ENCODE results near the gene LECT2.

Gene LECT2

GRCh38 chr5:135934939-135935338, 19.8 kb downstream of the LECT2 start:
- DNase-seq (ENCODE audit: low read depth) = no peak

GRCh38 chr5:135930949-135931295, 23.9 kb downstream of the LECT2 start:
- no peak for DNase-seq (ENCODE audit: low read depth)

GRCh38 chr5:135930029-135930948, 24.5 kb downstream of the LECT2 start:
- no peak for DNase-seq (ENCODE audit: low read depth)

GRCh38 chr5:135921388-135921787, 33.4 kb downstream of the LECT2 start:
- no peak for DNase-seq (ENCODE audit: low read depth)

- no peak for DNase-seq (ENCODE audit: low read depth)
Measured at GRCh38 chr5:135920199-135920598, 34.6 kb downstream of the LECT2 start.

GRCh38 chr5:135916638-135917263, 38.0 kb downstream of the LECT2 start:
- DNase-seq (ENCODE audit: low read depth) = no peak

GRCh38 chr5:135915466-135916001, 39.2 kb downstream of the LECT2 start:
- DNase-seq (ENCODE audit: low read depth) = no peak

- no peak for DNase-seq (ENCODE audit: low read depth)
Measured at GRCh38 chr5:135913713-135914626, 40.8 kb downstream of the LECT2 start.

- DNase-seq (ENCODE audit: low read depth) = no peak
Measured at GRCh38 chr5:135905144-135905543, 49.6 kb downstream of the LECT2 start.

- no peak for DNase-seq (ENCODE audit: low read depth)
Measured at GRCh38 chr5:135901633-135902032, 53.1 kb downstream of the LECT2 start.

GRCh38 chr5:135900276-135900675, 54.5 kb downstream of the LECT2 start:
- DNase-seq (ENCODE audit: low read depth) = no peak

- DNase-seq (ENCODE audit: low read depth) = no peak
Measured at GRCh38 chr5:135898651-135899050, 56.1 kb downstream of the LECT2 start.
